Nephron (organoid): ENCODE data around the gene PPP1R3C.
A peak's percentile ranks its signal among the peaks of the same experiment; 100 is the strongest.

ENCODE experiments used
- H3K27ac Mint-ChIP-seq, 3 experiments: 2 replicates each; pipeline ENCODE4 v1.8.0; 2020; ENCODE audit warnings: mixed read lengths in 3 of 3, mild to moderate bottlenecking in 2 of 3, moderate library complexity in 1 of 3
- H3K27me3 Mint-ChIP-seq: 2 replicates; pipeline ENCODE4 v1.8.0; 2021; ENCODE audit warnings: low read depth, mild to moderate bottlenecking, moderate library complexity, mixed read lengths
- H3K36me3 Mint-ChIP-seq: 2 replicates; pipeline ENCODE4 v1.8.0; 2020; ENCODE audit warnings: low read depth, mixed read lengths
- H3K4me1 Mint-ChIP-seq: 2 replicates; pipeline ENCODE4 v1.8.0; 2020; ENCODE audit warnings: mixed read lengths
- H3K4me3 Mint-ChIP-seq, 3 experiments: 2 replicates each; pipeline ENCODE4 v1.8.0; 2020; ENCODE audit warnings: mild to moderate bottlenecking in 3 of 3, mixed read lengths in 3 of 3, moderate library complexity in 2 of 3
- H3K9me3 Mint-ChIP-seq: 2 replicates; pipeline ENCODE4 v1.8.0; 2020; ENCODE audit warnings: mixed read lengths
- TF ChIP-seq, protein P1 (sequence below), 3 experiments: fragments of 200-600 bp; sonication (generic); IDR thresholded peaks; one replicate each; pipeline ENCODE4 v1.5.0; 2021; ENCODE audit warnings: antibody characterized with exemption in 3 of 3; ENCODE audit not compliant: unreplicated experiment in 3 of 3

Gene PPP1R3C

DNA sequence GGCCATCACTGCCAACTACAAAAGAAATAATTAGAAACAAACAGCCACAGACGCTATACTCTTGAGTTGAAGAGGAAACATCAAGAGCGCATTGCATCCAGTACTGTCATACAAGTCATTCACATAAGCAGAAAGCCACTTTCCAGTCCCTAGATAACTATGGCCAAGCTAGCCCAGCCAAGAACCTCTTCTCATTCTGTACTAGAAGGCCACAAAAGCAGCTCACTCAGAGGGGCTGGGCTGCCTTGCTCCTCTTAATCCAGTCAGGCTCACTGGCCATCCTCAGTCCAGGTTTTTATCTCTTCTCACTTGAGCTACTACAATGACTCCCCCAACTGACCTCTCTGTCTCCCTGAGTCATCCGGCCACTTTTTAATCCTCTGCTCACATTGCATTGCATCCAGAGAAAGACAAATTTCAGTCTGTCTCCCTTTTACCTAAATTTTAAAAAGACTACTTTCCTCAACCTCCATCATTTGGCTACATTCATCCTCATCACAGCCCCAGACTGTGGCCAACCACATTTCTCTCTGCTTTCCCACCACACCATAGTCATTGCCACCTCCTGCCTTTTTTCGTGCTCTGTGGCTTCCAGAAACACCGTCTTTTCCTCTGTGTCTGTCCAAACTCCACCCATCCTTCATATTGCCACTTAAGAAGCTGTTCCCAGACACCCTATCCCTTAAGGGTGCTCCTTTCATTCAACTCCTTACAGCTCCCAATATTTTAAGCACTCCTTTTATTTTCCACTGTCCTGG is 25.0 kb downstream of the PPP1R3C start:
- H3K36me3 Mint-ChIP-seq, result no peaks in the 10 kb centered on the region
- H3K4me3 Mint-ChIP-seq, result no peak overlapping the region
- H3K4me1 Mint-ChIP-seq, result peaks cover 28% of the 10 kb centered on the region
- H3K27me3 Mint-ChIP-seq, result no peaks in the 10 kb centered on the region
- TF ChIP-seq, protein P1, sequence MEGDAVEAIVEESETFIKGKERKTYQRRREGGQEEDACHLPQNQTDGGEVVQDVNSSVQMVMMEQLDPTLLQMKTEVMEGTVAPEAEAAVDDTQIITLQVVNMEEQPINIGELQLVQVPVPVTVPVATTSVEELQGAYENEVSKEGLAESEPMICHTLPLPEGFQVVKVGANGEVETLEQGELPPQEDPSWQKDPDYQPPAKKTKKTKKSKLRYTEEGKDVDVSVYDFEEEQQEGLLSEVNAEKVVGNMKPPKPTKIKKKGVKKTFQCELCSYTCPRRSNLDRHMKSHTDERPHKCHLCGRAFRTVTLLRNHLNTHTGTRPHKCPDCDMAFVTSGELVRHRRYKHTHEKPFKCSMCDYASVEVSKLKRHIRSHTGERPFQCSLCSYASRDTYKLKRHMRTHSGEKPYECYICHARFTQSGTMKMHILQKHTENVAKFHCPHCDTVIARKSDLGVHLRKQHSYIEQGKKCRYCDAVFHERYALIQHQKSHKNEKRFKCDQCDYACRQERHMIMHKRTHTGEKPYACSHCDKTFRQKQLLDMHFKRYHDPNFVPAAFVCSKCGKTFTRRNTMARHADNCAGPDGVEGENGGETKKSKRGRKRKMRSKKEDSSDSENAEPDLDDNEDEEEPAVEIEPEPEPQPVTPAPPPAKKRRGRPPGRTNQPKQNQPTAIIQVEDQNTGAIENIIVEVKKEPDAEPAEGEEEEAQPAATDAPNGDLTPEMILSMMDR (IDR thresholded peaks at IDR 0.05; ENCODE audit: unreplicated experiment in 3 of 3), result no peak
- H3K27ac Mint-ChIP-seq, result no peak overlapping the region
- peaks cover 12% of the 10 kb centered on the region for H3K9me3 Mint-ChIP-seq

DNA sequence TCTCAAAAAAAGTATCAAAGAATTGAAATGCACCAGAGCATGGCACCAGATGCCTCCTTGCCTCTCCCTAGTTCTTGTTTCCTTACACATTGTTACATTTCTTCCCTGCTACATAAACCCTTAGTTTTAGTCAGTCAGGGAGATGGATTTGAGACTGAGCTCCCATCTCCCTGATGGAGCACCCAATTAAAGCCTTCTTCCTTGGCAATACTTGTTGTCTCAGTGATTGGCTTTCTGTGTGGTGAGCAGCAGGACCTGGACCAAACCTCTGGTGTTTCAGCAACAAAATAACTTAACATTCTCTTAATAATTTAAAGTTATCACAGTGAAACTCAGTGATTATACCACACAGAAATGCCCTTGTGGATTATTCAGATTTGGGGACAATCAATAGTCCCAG is 26.9 kb downstream of the PPP1R3C start:
- H3K27me3 Mint-ChIP-seq, result no peaks in the 10 kb centered on the region
- H3K27ac Mint-ChIP-seq, result peak overlapping the region; percentile 98
- TF ChIP-seq, protein P1 (IDR thresholded peaks at IDR 0.05; ENCODE audit: unreplicated experiment in 3 of 3), result no peak
- H3K4me3 Mint-ChIP-seq, result no peak overlapping the region
- H3K9me3 Mint-ChIP-seq, result peaks cover 12% of the 10 kb centered on the region
- no peaks in the 10 kb centered on the region for H3K36me3 Mint-ChIP-seq
- peaks cover 37% of the 10 kb centered on the region for H3K4me1 Mint-ChIP-seq

DNA sequence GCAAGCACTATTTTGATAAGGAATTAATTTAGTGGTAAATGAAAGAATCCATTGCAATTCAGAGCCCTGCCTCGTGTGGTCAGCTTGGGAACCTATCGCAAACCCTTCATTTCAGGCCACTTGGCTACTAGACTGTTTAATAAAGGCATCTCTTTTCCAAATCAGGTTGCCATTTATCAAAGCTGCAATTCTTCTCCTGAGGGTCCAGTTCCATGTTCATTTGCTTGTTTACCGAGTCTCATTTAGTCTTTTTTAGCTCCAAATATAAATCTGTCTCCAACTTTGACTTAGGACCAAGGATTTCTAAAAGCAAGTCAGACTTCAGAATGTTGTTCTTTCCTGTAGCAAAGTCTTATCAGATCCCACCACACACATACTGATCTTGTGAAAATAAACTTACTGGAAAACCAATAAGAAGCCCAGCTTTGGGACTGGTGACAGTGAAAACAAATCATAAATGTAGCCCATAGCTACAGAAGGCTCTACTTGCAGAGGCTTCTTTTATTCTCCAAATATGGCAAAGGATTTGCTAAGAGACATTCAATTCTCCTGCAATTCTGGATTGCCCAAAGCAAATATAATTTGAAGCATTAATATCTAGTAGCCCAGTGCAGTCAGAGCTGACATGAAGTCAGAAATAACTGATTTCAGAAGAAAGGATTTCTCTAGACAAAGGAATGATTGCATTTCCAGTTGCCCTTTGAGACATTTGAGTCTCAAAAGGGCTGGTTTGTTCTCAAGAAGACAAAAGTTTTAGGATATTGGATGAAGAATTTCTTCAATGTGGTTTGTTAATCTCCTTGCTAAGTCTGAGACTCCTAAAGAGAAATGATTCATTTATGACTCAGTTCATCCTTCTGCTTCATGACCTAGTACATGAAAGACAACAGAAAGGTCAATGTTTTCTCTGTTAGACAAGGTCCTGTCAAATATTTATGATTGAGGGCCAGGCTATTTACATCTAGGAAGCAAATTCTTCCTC is 28.0 kb downstream of the PPP1R3C start:
- H3K4me3 Mint-ChIP-seq, result peak overlapping the region in 2 of 3 experiments; percentile 14 to 19
- TF ChIP-seq, protein P1 (IDR thresholded peaks at IDR 0.05; ENCODE audit: unreplicated experiment in 3 of 3), result peak in 2 of 3 experiments; percentile 27 to 31
- peak overlapping the region; percentile 98 for H3K27ac Mint-ChIP-seq
- H3K36me3 Mint-ChIP-seq, result no peaks in the 10 kb centered on the region
- H3K27me3 Mint-ChIP-seq, result no peaks in the 10 kb centered on the region
- H3K9me3 Mint-ChIP-seq, result peaks cover 12% of the 10 kb centered on the region
- H3K4me1 Mint-ChIP-seq, result peaks cover 46% of the 10 kb centered on the region

DNA sequence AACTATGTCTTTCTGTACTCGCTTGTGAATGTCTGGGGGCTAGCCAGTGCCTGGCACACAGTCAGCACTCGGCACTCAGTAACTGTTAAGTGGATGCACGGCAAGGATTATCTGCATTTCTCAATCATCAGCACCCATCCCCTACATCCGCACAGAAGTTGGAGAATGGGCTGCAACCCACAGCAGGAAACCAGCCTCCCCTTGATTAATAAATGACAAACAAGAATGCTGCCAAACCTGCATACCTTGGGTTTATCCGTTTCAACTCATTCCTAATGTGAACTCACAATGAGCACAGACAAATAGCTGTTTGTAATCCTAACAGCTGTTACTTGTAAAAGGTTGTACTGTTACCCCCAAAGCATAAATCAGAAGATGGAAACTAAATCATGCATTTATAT is 28.9 kb downstream of the PPP1R3C start:
- Mint-ChIP-seq H3K4me1 (peaks cover 50% of the 10 kb centered on the region), H3K27me3 (no peaks in the 10 kb centered on the region), H3K4me3 (peak overlapping the region; percentile 1 to 10 (median 5)), H3K27ac (peak overlapping the region; percentile 98), H3K36me3 (no peaks in the 10 kb centered on the region), H3K9me3 (peaks cover 12% of the 10 kb centered on the region)
- TF ChIP-seq, protein P1 (IDR thresholded peaks at IDR 0.05; ENCODE audit: unreplicated experiment in 3 of 3), result no peak

DNA sequence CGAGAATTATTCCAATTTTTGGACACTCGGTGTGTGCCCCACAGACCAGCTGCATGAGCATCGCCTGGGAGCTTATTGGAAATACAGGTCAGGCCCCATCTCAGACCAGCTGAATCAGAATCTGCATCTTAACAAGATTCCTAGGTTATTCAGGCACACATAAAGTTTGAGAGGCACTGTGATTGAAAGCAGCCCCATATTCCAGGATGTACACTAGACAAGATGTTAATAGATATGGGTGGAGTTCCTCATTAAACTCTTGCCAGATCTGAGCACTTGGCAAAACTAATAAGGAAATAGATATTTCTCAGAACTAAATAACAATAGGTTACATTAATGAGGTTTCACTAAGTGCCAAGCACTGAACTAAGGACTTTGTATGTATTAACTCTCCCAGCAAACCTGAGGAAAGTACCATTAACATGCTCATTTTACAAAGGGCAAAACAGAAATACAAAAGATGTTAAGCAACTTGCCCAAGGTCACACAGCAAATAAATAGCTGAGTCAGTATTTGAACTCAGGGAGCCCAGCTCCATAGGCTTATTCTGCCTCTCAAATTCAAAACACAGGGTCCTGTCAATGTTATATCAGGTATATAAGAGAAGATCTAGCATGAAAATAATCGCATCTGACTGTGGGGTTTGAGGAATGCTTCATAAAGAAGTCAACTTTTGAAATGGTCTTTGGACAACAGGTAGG is 29.9 kb downstream of the PPP1R3C start:
- peak overlapping the region; percentile 98 for H3K27ac Mint-ChIP-seq

More for the DNA sequence above, 29.9 kb downstream of the PPP1R3C start:
- peaks cover 12% of the 10 kb centered on the region for H3K9me3 Mint-ChIP-seq
- H3K27me3 Mint-ChIP-seq, result no peaks in the 10 kb centered on the region
- H3K4me3 Mint-ChIP-seq, result no peak overlapping the region
- TF ChIP-seq, protein P1 (IDR thresholded peaks at IDR 0.05; ENCODE audit: unreplicated experiment in 3 of 3), result no peak
- no peaks in the 10 kb centered on the region for H3K36me3 Mint-ChIP-seq
- H3K4me1 Mint-ChIP-seq, result peaks cover 59% of the 10 kb centered on the region
